Psoas muscle (tissue), 8 donors: Measurements from ENCODE around the gene BCL11A. TPM values are rescaled to one million over a fixed set of nuclear protein-coding genes. Genes with fewer than 3 reads are reported as not detected.

Source experiments
- ATAC-seq, 4 donors: fragments of 200-7000 bp; cut with Tn5 transposase; one replicate each; pipeline ENCODE4 v1.9.1; 2020; ENCODE audit warnings: moderate library complexity in 3 of 4, mild to moderate bottlenecking in 2 of 4
- DNase-seq, 2 donors: peaks; one replicate each; pipeline ENCODE4 v3.0.0-alpha.2; 2020
- H3K27ac ChIP-seq: fragments of 200-600 bp; one replicate; pipeline ENCODE4 v1.8.0; 2022
- H3K27me3 ChIP-seq, 3 donors: fragments of 200-600 bp in 1 of 3; one replicate each; pipeline versions ENCODE4 v1.6.1 to v1.8.0; 2013 to 2022; ENCODE audit warnings: low read length in 2 of 3, mild to moderate bottlenecking in 2 of 3, moderate library complexity in 1 of 3; ENCODE audit not compliant: insufficient read depth in 3 of 3
- H3K36me3 ChIP-seq, 2 donors: fragments of 200-600 bp in 1 of 2; one replicate each; pipeline versions ENCODE4 v1.6.1 to v1.8.0; 2013 to 2022; ENCODE audit warnings: low read depth in 1 of 2, mild to moderate bottlenecking in 1 of 2, moderate library complexity in 1 of 2; ENCODE audit not compliant: insufficient read depth in 1 of 2
- H3K4me1 ChIP-seq: fragments of 200-600 bp; one replicate; pipeline ENCODE4 v1.8.0; 2022
- H3K4me3 ChIP-seq: fragments of 200-600 bp; one replicate; pipeline ENCODE4 v1.8.0; 2022; ENCODE audit warnings: mild to moderate bottlenecking
- H3K9me3 ChIP-seq: fragments of 200-600 bp; one replicate; pipeline ENCODE4 v1.8.0; 2022
- WGBS, 3 donors: extraction: QIAGEN DNeasy Blood & Tissue Kit; methylation state at CpG; one replicate each; pipeline versions ENCODE4 v1.1.6 to v1.1.7; 2013; 5-methylcytosine and 5-hydroxymethylcytosine counted together
- intact Hi-C, 2 donors: fragments of 100-400 bp; cut with DNase I; formaldehyde crosslinking; loops; one replicate each; pipeline versions ENCODE4 v1.11.0 to v1.14.2; 2022
- polyA plus RNA-seq, 3 donors: library from polyadenylated mRNA; stranded (reverse); fragments of 200-250 nt; gene quantifications; one replicate each; pipeline ENCODE4 v1.2.3, GENCODE V29; 2013
- total RNA-seq, 4 donors: library from RNA; stranded (reverse); fragmentation: NEBNext Ultra II Directional in 2 of 4; extraction: Animal tissue kit (Norgen Biotek cat#: 25700) in 2 of 4; gene quantifications; one replicate each; pipeline versions ENCODE4 v1.2.1 to v1.2.4, GENCODE V29; 2021 to 2023
- TF ChIP-seq, protein P1 (sequence below): fragments of 200-600 bp; IDR thresholded peaks from one replicate; pipeline ENCODE4 v1.8.0; 2022; ENCODE audit warnings: antibody characterized with exemption
- donor health status: healthy with polysubstance abuse.
- donor health status: DM: no; HTN: no; CAD: no; lungs with moderate emphysema.
- donor health status: Bipolar disorder and iron deficiency.
- donor health status: healthy.
- donor health status: DM: yes; HTN: yes; CAD: no.
- donor health status: DM: no; HTN: no; CAD: no.
- donor health status: DM: no; HTN: no; CAD: no.
- donor health status: DM: yes; HTN: yes; CAD: no.

The BCL11A gene
- total and polyA plus RNA-seq, 7 donors: 0.01 to 0.66 (median 0.39) TPM; not detected in 1

- Histone ChIP-seq H3K4me1 (no peaks in the 10 kb centered on the region), H3K4me3 (no peak overlapping the region), H3K27ac (no peak overlapping the region), H3K27me3 (no peaks in the 10 kb centered on the region), H3K9me3 (no peaks in the 10 kb centered on the region), H3K36me3 (no peaks in the 10 kb centered on the region)
- TF ChIP-seq, protein P1, sequence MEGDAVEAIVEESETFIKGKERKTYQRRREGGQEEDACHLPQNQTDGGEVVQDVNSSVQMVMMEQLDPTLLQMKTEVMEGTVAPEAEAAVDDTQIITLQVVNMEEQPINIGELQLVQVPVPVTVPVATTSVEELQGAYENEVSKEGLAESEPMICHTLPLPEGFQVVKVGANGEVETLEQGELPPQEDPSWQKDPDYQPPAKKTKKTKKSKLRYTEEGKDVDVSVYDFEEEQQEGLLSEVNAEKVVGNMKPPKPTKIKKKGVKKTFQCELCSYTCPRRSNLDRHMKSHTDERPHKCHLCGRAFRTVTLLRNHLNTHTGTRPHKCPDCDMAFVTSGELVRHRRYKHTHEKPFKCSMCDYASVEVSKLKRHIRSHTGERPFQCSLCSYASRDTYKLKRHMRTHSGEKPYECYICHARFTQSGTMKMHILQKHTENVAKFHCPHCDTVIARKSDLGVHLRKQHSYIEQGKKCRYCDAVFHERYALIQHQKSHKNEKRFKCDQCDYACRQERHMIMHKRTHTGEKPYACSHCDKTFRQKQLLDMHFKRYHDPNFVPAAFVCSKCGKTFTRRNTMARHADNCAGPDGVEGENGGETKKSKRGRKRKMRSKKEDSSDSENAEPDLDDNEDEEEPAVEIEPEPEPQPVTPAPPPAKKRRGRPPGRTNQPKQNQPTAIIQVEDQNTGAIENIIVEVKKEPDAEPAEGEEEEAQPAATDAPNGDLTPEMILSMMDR: no peak
- 85 to 94% (median 90%) methylated on average over 3 of the region's 3 CpGs for WGBS, 3 donors
- DNase-seq: no peak
- intact Hi-C loops: no loop called here
- no peak for ATAC-seq
Observed at GRCh38 chr2:60486551-60486950, 66.9 kb downstream of the BCL11A start.

DNA sequence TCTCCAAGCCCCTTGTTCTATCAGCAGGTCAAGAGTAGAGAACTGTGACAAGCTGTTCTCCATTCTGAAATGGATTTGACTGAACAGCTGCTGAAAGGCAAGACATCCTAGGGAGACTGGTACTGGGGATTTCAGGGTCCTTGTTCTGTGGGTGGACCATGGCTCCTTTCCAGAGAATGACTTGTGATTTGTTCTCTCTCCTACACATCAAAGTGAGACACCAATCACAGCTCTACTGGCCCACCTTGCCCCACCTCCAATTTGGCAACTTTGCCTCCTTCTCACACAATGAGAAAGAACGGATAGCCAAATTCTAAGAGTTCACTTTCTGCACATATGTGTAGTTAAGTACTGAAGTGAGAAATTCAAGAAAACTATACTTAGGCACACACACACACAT lies 67.4 kb downstream of the BCL11A start:
- Histone ChIP-seq H3K4me3 (no peak overlapping the region), H3K36me3 (no peaks in the 10 kb centered on the region), H3K27ac (no peak overlapping the region), H3K4me1 (no peaks in the 10 kb centered on the region), H3K9me3 (no peaks in the 10 kb centered on the region), H3K27me3 (no peaks in the 10 kb centered on the region)
- DNase-seq (no peak), ATAC-seq (no peak)
- intact Hi-C loops: no loop called here
- TF ChIP-seq, protein P1: no peak
- 80 to 90% (median 89%) methylated on average over 1 of the region's 1 CpG for WGBS, 3 donors

DNA sequence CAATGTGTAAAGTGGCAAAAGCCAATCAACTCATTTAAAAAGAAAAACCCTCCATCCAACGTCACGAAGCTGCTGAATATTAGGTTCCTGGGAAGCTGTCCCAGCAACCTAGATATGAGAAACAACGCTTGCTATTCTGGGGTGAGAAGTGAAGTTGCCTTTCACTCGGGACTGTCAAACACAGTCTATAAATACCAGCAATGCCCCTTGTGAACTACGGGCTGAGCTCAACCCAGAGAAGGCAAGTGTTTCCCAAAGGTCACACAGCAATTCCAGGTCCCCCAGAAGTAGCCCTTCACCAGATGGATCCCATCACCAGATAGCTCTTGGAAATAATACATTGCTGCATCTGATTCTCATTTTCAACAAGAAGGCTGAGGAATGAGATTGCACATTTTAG lies 67.9 kb downstream of the BCL11A start:
- no peaks in the 10 kb centered on the region for H3K9me3 ChIP-seq
- TF ChIP-seq, protein P1: no peak
- no peaks in the 10 kb centered on the region for H3K4me1 ChIP-seq
- no peak overlapping the region for H3K4me3 ChIP-seq
- intact Hi-C loops: no loop called here
- ATAC-seq: no peak
- no peak for DNase-seq
- H3K27ac ChIP-seq: no peak overlapping the region
- WGBS, 3 donors: 59 to 86% (median 63%) methylated on average over 5 of the region's 5 CpGs
- no peaks in the 10 kb centered on the region for H3K36me3 ChIP-seq
- H3K27me3 ChIP-seq: no peaks in the 10 kb centered on the region

DNA sequence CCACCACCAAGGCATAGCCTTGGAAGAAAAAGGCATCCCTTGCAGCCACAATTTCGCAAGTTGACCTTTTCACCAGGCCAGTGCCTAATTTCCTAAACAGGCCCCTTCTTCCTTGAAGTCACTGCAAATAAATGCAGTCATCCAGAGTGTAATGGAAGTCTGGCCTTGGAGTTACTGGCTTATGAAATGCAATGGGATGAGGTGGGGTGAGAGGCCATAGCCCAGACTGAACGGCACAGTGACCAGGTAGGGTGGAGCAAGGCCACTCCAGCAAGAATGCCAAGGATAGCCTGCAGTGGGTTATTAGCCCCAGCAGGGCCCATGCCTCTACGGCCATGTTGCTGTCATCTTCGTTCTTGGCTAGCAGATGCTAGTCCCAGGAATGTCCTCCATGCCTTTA lies 68.4 kb downstream of the BCL11A start:
- no peak for DNase-seq
- no peak for ATAC-seq
- WGBS, 3 donors: 91 to 97% (median 91%) methylated on average over 4 of the region's 4 CpGs
- TF ChIP-seq, protein P1: no peak
- Histone ChIP-seq H3K4me1 (no peaks in the 10 kb centered on the region), H3K36me3 (no peaks in the 10 kb centered on the region), H3K4me3 (no peak overlapping the region), H3K9me3 (no peaks in the 10 kb centered on the region), H3K27me3 (no peaks in the 10 kb centered on the region), H3K27ac (no peak overlapping the region)
- intact Hi-C loops: no loop called here

DNA sequence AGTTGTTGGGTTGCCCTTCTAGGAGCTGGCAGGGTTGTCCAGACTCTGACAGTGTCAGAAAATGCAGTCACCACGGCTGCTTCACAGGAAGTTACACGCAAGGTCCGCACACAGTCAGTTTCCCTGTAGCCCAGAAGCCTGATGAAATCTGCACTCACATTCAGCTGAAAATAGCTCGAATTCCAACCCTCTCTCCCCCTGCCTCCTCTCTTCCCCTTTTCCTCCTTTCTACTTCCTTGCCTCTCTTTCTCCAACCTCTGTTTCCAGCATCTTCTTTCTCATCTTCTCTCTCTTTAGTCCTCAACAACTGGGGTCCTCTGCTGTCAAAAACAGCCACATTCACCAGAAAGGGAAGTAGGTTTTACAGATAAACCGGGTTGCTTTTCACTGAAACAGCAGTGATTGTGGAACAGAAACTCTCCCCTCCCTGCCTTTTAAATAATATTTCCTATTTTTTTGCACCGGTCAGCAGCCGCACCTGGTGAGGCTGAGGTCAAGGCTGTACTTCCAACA lies 69.3 kb downstream of the BCL11A start:
- intact Hi-C loops: no loop called here
- Histone ChIP-seq H3K36me3 (no peaks in the 10 kb centered on the region), H3K27me3 (no peaks in the 10 kb centered on the region), H3K27ac (no peak overlapping the region), H3K4me1 (no peaks in the 10 kb centered on the region), H3K9me3 (no peaks in the 10 kb centered on the region), H3K4me3 (no peak overlapping the region)
- ATAC-seq (no peak), DNase-seq (no peak)
- TF ChIP-seq, protein P1: no peak
- 39 to 52% (median 50%) methylated on average over 7 of the region's 7 CpGs for WGBS, 3 donors
